PC-3 (cell line): ENCODE measurements around the gene IFI44L.

ENCODE experiments used
- EZH2phosphoT487 ChIP-seq: fragments of 300-600 bp; sonication (generic); IDR thresholded peaks from 2 replicates; pipeline ENCODE4 v1.6.1; 2018; ENCODE audit warnings: mild to moderate bottlenecking, antibody characterized with exemption, low read length, borderline replicate concordance
- TF ChIP-seq, protein P1 (sequence below): fragments of 300-600 bp; sonication (generic); conservative IDR thresholded peaks from 2 replicates; pipeline ENCODE4 v1.5.1; 2017; ENCODE audit warnings: antibody characterized with exemption, low read depth, mild to moderate bottlenecking, low read length

DNA sequence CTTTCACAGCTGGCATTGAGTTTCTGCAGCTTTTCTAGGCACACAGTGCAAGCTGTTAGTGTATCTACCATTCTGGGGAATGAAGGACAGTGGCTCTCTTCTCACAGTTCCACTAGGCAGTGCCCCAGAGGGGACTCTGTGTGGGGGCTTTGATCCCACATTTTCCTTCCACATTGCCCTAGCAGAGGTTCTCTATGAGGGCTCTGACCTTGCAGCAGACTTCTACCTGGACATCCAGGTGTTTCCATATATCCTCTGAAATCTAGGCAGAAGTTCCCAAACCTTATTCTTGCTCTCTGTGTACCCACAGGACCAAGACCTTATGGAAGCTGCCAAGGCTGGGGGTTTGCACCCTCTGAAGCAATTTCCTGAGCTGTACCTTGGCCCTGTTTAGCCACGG lies 27.0 kb downstream of the IFI44L start:
- TF ChIP-seq, protein P1, sequence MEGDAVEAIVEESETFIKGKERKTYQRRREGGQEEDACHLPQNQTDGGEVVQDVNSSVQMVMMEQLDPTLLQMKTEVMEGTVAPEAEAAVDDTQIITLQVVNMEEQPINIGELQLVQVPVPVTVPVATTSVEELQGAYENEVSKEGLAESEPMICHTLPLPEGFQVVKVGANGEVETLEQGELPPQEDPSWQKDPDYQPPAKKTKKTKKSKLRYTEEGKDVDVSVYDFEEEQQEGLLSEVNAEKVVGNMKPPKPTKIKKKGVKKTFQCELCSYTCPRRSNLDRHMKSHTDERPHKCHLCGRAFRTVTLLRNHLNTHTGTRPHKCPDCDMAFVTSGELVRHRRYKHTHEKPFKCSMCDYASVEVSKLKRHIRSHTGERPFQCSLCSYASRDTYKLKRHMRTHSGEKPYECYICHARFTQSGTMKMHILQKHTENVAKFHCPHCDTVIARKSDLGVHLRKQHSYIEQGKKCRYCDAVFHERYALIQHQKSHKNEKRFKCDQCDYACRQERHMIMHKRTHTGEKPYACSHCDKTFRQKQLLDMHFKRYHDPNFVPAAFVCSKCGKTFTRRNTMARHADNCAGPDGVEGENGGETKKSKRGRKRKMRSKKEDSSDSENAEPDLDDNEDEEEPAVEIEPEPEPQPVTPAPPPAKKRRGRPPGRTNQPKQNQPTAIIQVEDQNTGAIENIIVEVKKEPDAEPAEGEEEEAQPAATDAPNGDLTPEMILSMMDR, result no peak
- TF ChIP-seq EZH2phosphoT487, result no peak
